Measurements from ENCODE around the gene IRF2BPL.

The IRF2BPL gene

GRCh38 chr14:76986231-76986565, 42.3 kb downstream of the IRF2BPL start:
- DNase-seq (ENCODE audit: low read depth, low spot score), result no peak

- DNase-seq (ENCODE audit: low read depth, low spot score), result peak; percentile 31
Measured at GRCh38 chr14:76985540-76986230, 42.8 kb downstream of the IRF2BPL start.

- no peak for DNase-seq (ENCODE audit: low read depth, low spot score)
Measured at GRCh38 chr14:76984787-76985375, 43.6 kb downstream of the IRF2BPL start.

GRCh38 chr14:76984297-76984696, 44.2 kb downstream of the IRF2BPL start:
- DNase-seq (ENCODE audit: low read depth, low spot score), result no peak

GRCh38 chr14:76981670-76982069, 46.8 kb downstream of the IRF2BPL start:
- no peak for DNase-seq (ENCODE audit: low read depth, low spot score)

- peak; percentile 22 for DNase-seq (ENCODE audit: low read depth, low spot score)
Measured at GRCh38 chr14:76977793-76978720, 50.5 kb downstream of the IRF2BPL start.

GRCh38 chr14:76976240-76977005, 52.1 kb downstream of the IRF2BPL start:
- DNase-seq (ENCODE audit: low read depth, low spot score), result no peak

GRCh38 chr14:76975812-76976211, 52.7 kb downstream of the IRF2BPL start:
- DNase-seq (ENCODE audit: low read depth, low spot score), result no peak

GRCh38 chr14:76975051-76975450, 53.5 kb downstream of the IRF2BPL start:
- no peak for DNase-seq (ENCODE audit: low read depth, low spot score)
